PC-3 (cell line): ENCODE data around the gene HEATR9. TPM values are rescaled to one million over a fixed set of nuclear protein-coding genes. Genes with fewer than 3 reads are reported as not detected.

ENCODE experiments used
- ATAC-seq: fragments of 200-7000 bp; cut with Tn5 transposase; 2 replicates; pipeline ENCODE4 v1.9.1; 2020; ENCODE audit warnings: mild to moderate bottlenecking, moderate library complexity
- BruUV-seq: library from RNA; stranded (reverse); fragments of 400-500 nt; replicated peaks from 2 replicates; lab custom pipeline; 2021; lab: Mats Ljungman, UMichigan
- CTCF ChIA-PET: fragments of 300-600 bp; sonication (Branson Sonifier 250); formaldehyde crosslinking; loops from one replicate; lab custom pipeline; 2022; ENCODE audit warnings: antibody characterized with exemption; lab: Charles Lee
- POLR2A ChIA-PET: fragments of 300-600 bp; sonication (Branson Sonifier 250); formaldehyde crosslinking; loops from one replicate; lab custom pipeline; 2022; ENCODE audit warnings: antibody characterized with exemption; ENCODE audit not compliant: unreplicated experiment; lab: Charles Lee
- DNase-seq: peaks from one replicate; pipeline ENCODE4 v3.0.0-alpha.2; 2015
- H2AFZ ChIP-seq: fragments of 300-600 bp; sonication (generic); 2 replicates; pipeline ENCODE4 v1.6.0; 2016; ENCODE audit warnings: antibody characterized with exemption, low read length
- H3F3A ChIP-seq: fragments of 300-600 bp; sonication (generic); one replicate; pipeline ENCODE4 v1.6.0; 2017; ENCODE audit warnings: antibody characterized with exemption, low read length, control low read depth, mild to moderate bottlenecking; ENCODE audit not compliant: unreplicated experiment
- H3K27ac ChIP-seq: fragments of 300-600 bp; sonication (generic); 2 replicates; pipeline ENCODE4 v1.5.1; 2016; ENCODE audit warnings: mild to moderate bottlenecking, low read length
- H3K27me3 ChIP-seq: fragments of 300-600 bp; sonication (generic); 2 replicates; pipeline ENCODE4 v1.6.1; 2016; ENCODE audit warnings: low read length, mixed read lengths
- H3K36me3 ChIP-seq: fragments of 300-600 bp; sonication (generic); 2 replicates; pipeline ENCODE4 v1.6.1; 2016; ENCODE audit warnings: low read depth, mixed run types, low read length, mixed read lengths
- H3K4me1 ChIP-seq: fragments of 300-600 bp; sonication (generic); 2 replicates; pipeline ENCODE4 v1.5.1; 2016; ENCODE audit warnings: low read length; ENCODE audit not compliant: insufficient read depth
- H3K4me2 ChIP-seq: fragments of 300-600 bp; sonication (generic); 2 replicates; pipeline ENCODE4 v1.6.0; 2016; ENCODE audit warnings: low read length
- H3K4me3 ChIP-seq: fragments of 300-600 bp; sonication (generic); 2 replicates; pipeline ENCODE4 v1.5.1; 2016; ENCODE audit warnings: mild to moderate bottlenecking, low read length, mixed read lengths
- H3K79me2 ChIP-seq: fragments of 300-600 bp; sonication (generic); 2 replicates; pipeline ENCODE4 v1.6.1; 2017; ENCODE audit warnings: low read length, mixed read lengths
- H3K9ac ChIP-seq: fragments of 300-600 bp; sonication (generic); 2 replicates; pipeline ENCODE4 v1.6.0; 2016; ENCODE audit warnings: mild to moderate bottlenecking, low read length
- H3K9me2 ChIP-seq: fragments of 300-600 bp; sonication (generic); replicated peaks from 2 replicates; pipeline ENCODE4 v1.6.1; 2016; ENCODE audit warnings: mixed run types, low read length, mixed read lengths
- H3K9me3 ChIP-seq: fragments of 300-600 bp; sonication (generic); 2 replicates; pipeline ENCODE4 v1.6.1; 2016; ENCODE audit warnings: low read length, mixed read lengths
- H4K20me1 ChIP-seq: fragments of 300-600 bp; sonication (generic); 2 replicates; pipeline ENCODE4 v1.6.1; 2016; ENCODE audit warnings: low read length, mixed read lengths
- EZH2 ChIP-seq: fragments of 300-600 bp; sonication (generic); IDR thresholded peaks from one replicate; pipeline ENCODE4 v1.6.1; 2017; ENCODE audit warnings: antibody characterized with exemption, mild to moderate bottlenecking, low read length; ENCODE audit not compliant: unreplicated experiment
- EZH2phosphoT487 ChIP-seq: fragments of 300-600 bp; sonication (generic); IDR thresholded peaks from 2 replicates; pipeline ENCODE4 v1.6.1; 2018; ENCODE audit warnings: mild to moderate bottlenecking, antibody characterized with exemption, low read length, borderline replicate concordance
- intact Hi-C: fragments of 100-400 bp; cut with micrococcal nuclease; formaldehyde crosslinking; loops from 2 replicates; pipeline ENCODE4 v1.9.0; 2023
- total RNA-seq: library from RNA; depleted of rRNA; stranded (reverse); fragments of >200 nt; gene quantifications from 2 replicates; pipeline ENCODE4 v1.2.3, GENCODE V29; 2014
- TF ChIP-seq, protein P1 (sequence below): fragments of 300-600 bp; sonication (generic); conservative IDR thresholded peaks from 2 replicates; pipeline ENCODE4 v1.5.1; 2017; ENCODE audit warnings: antibody characterized with exemption, low read depth, mild to moderate bottlenecking, low read length

HEATR9 gene
- total RNA-seq, 1 experiment from 2014 or later: not detected

DNA sequence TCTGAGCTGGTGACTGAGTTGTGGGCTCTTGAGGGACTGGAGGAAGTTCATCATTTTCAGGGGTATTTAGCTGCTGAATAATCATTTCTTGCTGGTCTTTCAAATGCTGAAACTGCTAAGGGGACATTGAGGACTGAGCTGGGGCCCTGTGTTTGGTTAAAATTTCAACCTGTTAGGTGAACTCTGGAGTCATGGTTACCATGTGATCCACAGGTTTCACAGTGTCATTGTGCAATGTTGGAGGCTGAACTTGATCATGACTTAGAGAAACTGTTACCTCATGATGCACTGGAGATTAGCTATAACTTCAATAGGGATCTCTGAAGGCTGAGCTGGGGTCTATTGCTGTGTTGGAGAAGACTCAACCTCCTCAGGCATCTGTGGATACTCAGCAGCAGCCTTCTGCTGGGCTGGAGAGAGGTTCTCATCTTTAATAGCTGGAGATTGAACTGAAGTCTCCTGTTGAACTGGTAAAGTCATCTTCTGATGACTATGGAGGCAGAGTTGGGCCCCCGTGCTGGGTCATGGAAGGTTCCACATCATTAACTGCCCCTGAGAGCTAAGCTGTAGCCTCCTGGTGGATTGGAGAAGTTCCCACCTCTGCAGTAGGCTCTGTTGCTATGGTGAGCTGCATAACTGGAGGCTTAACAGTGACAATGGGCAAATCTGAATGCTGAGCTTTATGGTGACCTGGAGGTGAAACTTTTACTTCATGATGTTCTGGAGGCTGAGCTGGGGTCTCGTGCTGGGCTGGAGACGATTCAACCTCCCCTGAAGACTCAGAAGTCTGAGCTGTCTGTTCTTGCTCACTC lies 46.7 kb upstream of the HEATR9 start:
- no peak for DNase-seq
- no peaks in the 10 kb centered on the region for H3K27me3 ChIP-seq
- ATAC-seq: no peak
- H3K27ac ChIP-seq: no peak overlapping the region
- no peaks in the 10 kb centered on the region for H3K9me3 ChIP-seq
- no peaks in the 10 kb centered on the region for H3K4me1 ChIP-seq
- H3K4me3 ChIP-seq: no peak overlapping the region
- no peaks in the 10 kb centered on the region for H3K9me2 ChIP-seq
- TF ChIP-seq EZH2phosphoT487: no peak
- TF ChIP-seq, protein P1, sequence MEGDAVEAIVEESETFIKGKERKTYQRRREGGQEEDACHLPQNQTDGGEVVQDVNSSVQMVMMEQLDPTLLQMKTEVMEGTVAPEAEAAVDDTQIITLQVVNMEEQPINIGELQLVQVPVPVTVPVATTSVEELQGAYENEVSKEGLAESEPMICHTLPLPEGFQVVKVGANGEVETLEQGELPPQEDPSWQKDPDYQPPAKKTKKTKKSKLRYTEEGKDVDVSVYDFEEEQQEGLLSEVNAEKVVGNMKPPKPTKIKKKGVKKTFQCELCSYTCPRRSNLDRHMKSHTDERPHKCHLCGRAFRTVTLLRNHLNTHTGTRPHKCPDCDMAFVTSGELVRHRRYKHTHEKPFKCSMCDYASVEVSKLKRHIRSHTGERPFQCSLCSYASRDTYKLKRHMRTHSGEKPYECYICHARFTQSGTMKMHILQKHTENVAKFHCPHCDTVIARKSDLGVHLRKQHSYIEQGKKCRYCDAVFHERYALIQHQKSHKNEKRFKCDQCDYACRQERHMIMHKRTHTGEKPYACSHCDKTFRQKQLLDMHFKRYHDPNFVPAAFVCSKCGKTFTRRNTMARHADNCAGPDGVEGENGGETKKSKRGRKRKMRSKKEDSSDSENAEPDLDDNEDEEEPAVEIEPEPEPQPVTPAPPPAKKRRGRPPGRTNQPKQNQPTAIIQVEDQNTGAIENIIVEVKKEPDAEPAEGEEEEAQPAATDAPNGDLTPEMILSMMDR: no peak
- TF ChIP-seq EZH2: no peak
- intact Hi-C loops: no loop called here
- no TSS peak for BruUV-seq
- no peak overlapping the region for H3K4me2 ChIP-seq
- ChIA-PET POLR2A (no interaction called here), CTCF (no interaction called here)
- H3K36me3 ChIP-seq: no peaks in the 10 kb centered on the region
- no peak overlapping the region for H3K9ac ChIP-seq
- no peak overlapping the region for H2AFZ ChIP-seq
- H3K79me2 ChIP-seq: no peaks in the 10 kb centered on the region
- no peaks in the 10 kb centered on the region for H4K20me1 ChIP-seq
- H3F3A ChIP-seq: no peaks in the 10 kb centered on the region

DNA sequence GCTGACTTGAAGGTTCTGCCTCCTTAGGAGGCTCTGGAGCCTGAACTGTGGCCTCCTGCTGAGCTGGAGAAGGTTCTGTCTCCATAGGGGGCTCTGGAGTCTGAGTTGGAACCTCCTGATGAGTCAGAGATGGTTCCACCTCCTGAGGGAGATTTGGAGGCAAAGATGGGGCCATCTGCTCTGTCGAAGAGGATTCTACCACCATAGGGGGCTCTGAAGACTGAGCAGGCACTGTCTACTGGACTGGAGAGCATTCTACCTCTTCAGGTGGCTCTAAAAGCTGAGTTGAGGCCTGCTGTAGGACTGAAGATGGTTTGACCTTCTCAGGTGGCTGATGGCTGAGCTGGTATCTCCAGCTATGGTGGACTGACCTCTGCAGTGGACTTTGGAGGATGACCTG lies 45.7 kb upstream of the HEATR9 start:
- Histone ChIP-seq H3K4me1 (no peaks in the 10 kb centered on the region), H2AFZ (no peak overlapping the region), H4K20me1 (no peaks in the 10 kb centered on the region), H3K9me2 (no peaks in the 10 kb centered on the region), H3K79me2 (no peaks in the 10 kb centered on the region), H3K9me3 (no peaks in the 10 kb centered on the region), H3K9ac (no peak overlapping the region), H3F3A (no peaks in the 10 kb centered on the region), H3K36me3 (no peaks in the 10 kb centered on the region), H3K27me3 (no peaks in the 10 kb centered on the region), H3K4me3 (no peak overlapping the region), H3K4me2 (no peak overlapping the region), H3K27ac (no peak overlapping the region)
- no TSS peak for BruUV-seq
- ATAC-seq (no peak), DNase-seq (no peak)
- TF ChIP-seq EZH2phosphoT487 (no peak), EZH2 (no peak)
- TF ChIP-seq, protein P1: no peak
- intact Hi-C loops: no loop called here
- ChIA-PET CTCF (no interaction called here), POLR2A (no interaction called here)

DNA sequence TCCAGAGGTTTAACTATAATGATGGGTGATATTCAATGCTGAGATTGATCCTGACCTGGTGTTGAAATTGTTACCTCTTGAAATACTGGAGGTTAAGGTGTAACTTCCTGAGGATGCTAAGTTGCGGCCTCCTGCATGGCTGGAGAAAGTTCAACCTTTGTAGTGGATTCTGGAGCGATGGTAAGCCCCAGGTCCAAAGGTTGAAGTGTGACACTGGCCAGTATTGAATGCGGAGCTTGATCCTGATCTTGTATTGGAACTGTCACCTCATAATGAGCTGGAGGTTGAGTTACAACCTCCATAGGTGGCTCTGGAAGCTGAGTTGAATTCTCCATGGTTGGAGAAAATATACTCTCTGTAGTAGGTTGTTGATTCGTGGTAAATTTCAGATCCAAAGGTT lies 44.9 kb upstream of the HEATR9 start:
- Histone ChIP-seq H3K9me3 (no peaks in the 10 kb centered on the region), H4K20me1 (no peaks in the 10 kb centered on the region), H3K4me2 (no peak overlapping the region), H3F3A (no peaks in the 10 kb centered on the region), H3K27ac (no peak overlapping the region), H3K4me1 (no peaks in the 10 kb centered on the region), H3K9me2 (no peaks in the 10 kb centered on the region), H2AFZ (no peak overlapping the region), H3K36me3 (no peaks in the 10 kb centered on the region), H3K27me3 (no peaks in the 10 kb centered on the region), H3K9ac (no peak overlapping the region), H3K4me3 (no peak overlapping the region), H3K79me2 (no peaks in the 10 kb centered on the region)
- no peak for ATAC-seq
- no peak for TF ChIP-seq EZH2
- no peak for TF ChIP-seq EZH2phosphoT487
- TF ChIP-seq, protein P1: no peak
- POLR2A ChIA-PET: no interaction called here
- BruUV-seq: no TSS peak
- CTCF ChIA-PET: no interaction called here
- intact Hi-C loops: no loop called here
- DNase-seq: no peak
